SK-N-SH (cell line): Measurements from ENCODE around the gene FGF4. TPM values are rescaled to one million over a fixed set of nuclear protein-coding genes. Genes with fewer than 3 reads are reported as not detected.

Experiments used
- CTCF ChIA-PET: fragments of 300-600, 350-600 bp; formaldehyde crosslinking; extraction: SDS; loops from one replicate; lab custom pipeline; 2021; lab: Yijun Ruan, JAX
- POLR2A ChIA-PET: fragments of 350-600 bp; sonication (Branson Sonifier 250); formaldehyde crosslinking; extraction: SDS; loops from one replicate; lab custom pipeline; 2020; ENCODE audit warnings: antibody characterized with exemption, inconsistent platforms; lab: Yijun Ruan, JAX
- DNase-seq: peaks from one replicate; pipeline ENCODE4 v3.0.0; 2012
- H2AFZ ChIP-seq: fragments of 200-600 bp; sonication (generic); 2 replicates; pipeline ENCODE4 v1.8.1; 2016; ENCODE audit warnings: antibody characterized with exemption, mild to moderate bottlenecking, low read depth
- H3F3A ChIP-seq: fragments of 200-600 bp; sonication (generic); replicated peaks from 2 replicates; pipeline ENCODE3; 2016; ENCODE audit warnings: antibody characterized with exemption, mild to moderate bottlenecking; ENCODE audit not compliant: insufficient read depth
- H3K27ac ChIP-seq, 2 experiments: fragments of 200-500 bp in 1 of 2; fragments of 200-600 bp in 1 of 2; sonication (Bioruptor generic) in 1 of 2; sonication (generic), shearing (Covaris generic) in 1 of 2; 2 replicates each; pipeline versions ENCODE4 v1.5.1 to v1.6.1; 2014 to 2016; ENCODE audit warnings: low read depth in 2 of 2, inconsistent platforms in 1 of 2, low read length in 1 of 2, mild to moderate bottlenecking in 1 of 2, mixed read lengths in 1 of 2
- H3K27me3 ChIP-seq: fragments of 200-600 bp; sonication (generic), shearing (Covaris generic); 2 replicates; pipeline ENCODE4 v1.6.1; 2016; ENCODE audit warnings: mixed run types; ENCODE audit not compliant: insufficient read depth
- H3K36me3 ChIP-seq, 2 experiments: fragments of 200-500 bp in 1 of 2; fragments of 200-600 bp in 1 of 2; sonication (Bioruptor generic) in 1 of 2; sonication (generic) in 1 of 2; replicated peaks in 1 of 2; 2 replicates each; pipeline versions ENCODE3 to v1.5.1; 2014 to 2016; ENCODE audit warnings: low read length in 1 of 2, mild to moderate bottlenecking in 1 of 2; ENCODE audit not compliant: insufficient read depth in 2 of 2, control insufficient read depth in 1 of 2
- H3K4me1 ChIP-seq, 2 experiments: fragments of 200-500 bp in 1 of 2; fragments of 200-600 bp in 1 of 2; sonication (Bioruptor generic) in 1 of 2; sonication (generic), shearing (Covaris generic) in 1 of 2; 2 replicates each; pipeline versions ENCODE4 v1.5.1 to v1.6.1; 2014 to 2016; ENCODE audit warnings: low read depth in 1 of 2, low read length in 1 of 2, mixed run types in 1 of 2; ENCODE audit not compliant: insufficient read depth in 2 of 2, control insufficient read depth in 1 of 2
- H3K4me2 ChIP-seq: fragments of 200-600 bp; sonication (generic), shearing (Covaris generic); 2 replicates; pipeline ENCODE4 v1.6.1; 2017; ENCODE audit warnings: mixed run types
- H3K4me3 ChIP-seq, 2 experiments: fragments of 200-500 bp in 1 of 2; fragments of 200-600 bp in 1 of 2; sonication (Bioruptor generic) in 1 of 2; sonication (generic), shearing (Covaris generic) in 1 of 2; 2 replicates each; pipeline versions ENCODE4 v1.5.1 to v1.8.1; 2014 to 2016; ENCODE audit warnings: low read depth in 2 of 2, inconsistent platforms in 1 of 2, low read length in 1 of 2, mild to moderate bottlenecking in 1 of 2, mixed read lengths in 1 of 2, moderate library complexity in 1 of 2
- H3K79me2 ChIP-seq: fragments of 200-600 bp; sonication (generic); 2 replicates; pipeline ENCODE4 v1.8.1; 2017; ENCODE audit warnings: mild to moderate bottlenecking; ENCODE audit not compliant: insufficient read depth
- H3K9ac ChIP-seq: fragments of 200-600 bp; sonication (generic); 2 replicates; pipeline ENCODE4 v1.6.1; 2017; ENCODE audit warnings: mixed run types
- H3K9me2 ChIP-seq: fragments of 200-600 bp; sonication (generic); 2 replicates; pipeline ENCODE4 v1.6.1; 2017; ENCODE audit warnings: mixed run types
- H3K9me3 ChIP-seq: fragments of 200-600 bp; sonication (generic); 2 replicates; pipeline ENCODE4 v1.6.1; 2017; ENCODE audit warnings: mixed run types, mild to moderate bottlenecking, moderate library complexity
- H4K20me1 ChIP-seq: fragments of 200-600 bp; sonication (generic); 2 replicates; pipeline ENCODE4 v1.6.1; 2017; ENCODE audit warnings: mild to moderate bottlenecking, mixed run types; ENCODE audit not compliant: insufficient read depth
- ELF1 ChIP-seq: IDR thresholded peaks from 2 replicates; pipeline ENCODE4 v1.4.0; 2012
- EP300 ChIP-seq, 2 experiments: IDR thresholded peaks; 2 replicates each; pipeline versions ENCODE4 v1.4.0 to v1.6.1; 2012; ENCODE audit warnings: borderline replicate concordance in 1 of 2, low read depth in 1 of 2, low read length in 1 of 2
- FOXM1 ChIP-seq: IDR thresholded peaks from 2 replicates; pipeline ENCODE4 v1.4.0; 2012; ENCODE audit warnings: low read depth, mild to moderate bottlenecking
- GABPA ChIP-seq: IDR thresholded peaks from 2 replicates; pipeline ENCODE4 v1.4.0; 2012; ENCODE audit warnings: low read depth, mild to moderate bottlenecking
- GATA2 ChIP-seq: sonication (generic); formaldehyde crosslinking; IDR thresholded peaks from 2 replicates; pipeline ENCODE4 v1.5.0; 2020; ENCODE audit warnings: mild to moderate bottlenecking, missing genetic modification reagents
- JUND ChIP-seq: IDR thresholded peaks from 2 replicates; pipeline ENCODE4 v1.4.0; 2012
- MEF2A ChIP-seq: IDR thresholded peaks from 2 replicates; pipeline ENCODE4 v1.4.0; 2012; ENCODE audit warnings: low read depth, borderline replicate concordance
- NFIC ChIP-seq: IDR thresholded peaks from 2 replicates; pipeline ENCODE4 v1.4.0; 2012; ENCODE audit warnings: borderline replicate concordance
- POLR2AphosphoS5 ChIP-seq: IDR thresholded peaks from 2 replicates; pipeline ENCODE4 v1.6.1; 2012; ENCODE audit warnings: low read depth, low read length
- RAD21 ChIP-seq: IDR thresholded peaks from 2 replicates; pipeline ENCODE4 v1.6.1; 2012; ENCODE audit warnings: mild to moderate bottlenecking, low read length
- RCOR1 ChIP-seq: fragments of 150-350 bp; IDR thresholded peaks from 2 replicates; pipeline ENCODE4 v1.6.1; 2017; ENCODE audit warnings: antibody characterized with exemption, low read length
- RXRA ChIP-seq: IDR thresholded peaks from 2 replicates; pipeline ENCODE4 v1.4.0; 2012; ENCODE audit warnings: low read depth, mild to moderate bottlenecking, borderline replicate concordance
- SIN3A ChIP-seq: IDR thresholded peaks from 2 replicates; pipeline ENCODE4 v1.6.1; 2012; ENCODE audit warnings: low read depth, mild to moderate bottlenecking, low read length, moderate library complexity, borderline replicate concordance
- SMC3 ChIP-seq: IDR thresholded peaks from 2 replicates; pipeline ENCODE4 v1.6.1; 2012; ENCODE audit warnings: low read depth, low read length, improper control_type of control experiment
- TAF1 ChIP-seq: IDR thresholded peaks from 2 replicates; pipeline ENCODE4 v1.6.1; 2012; ENCODE audit warnings: low read depth, mild to moderate bottlenecking, low read length, moderate library complexity, borderline replicate concordance
- TCF12 ChIP-seq: IDR thresholded peaks from 2 replicates; pipeline ENCODE4 v1.4.0; 2012
- TEAD4 ChIP-seq: IDR thresholded peaks from 2 replicates; pipeline ENCODE4 v1.4.0; 2012; ENCODE audit warnings: mild to moderate bottlenecking, borderline replicate concordance; ENCODE audit not compliant: insufficient read depth
- YY1 ChIP-seq: IDR thresholded peaks from 2 replicates; pipeline ENCODE4 v1.4.0; 2012; ENCODE audit warnings: low read depth, mild to moderate bottlenecking
- WGBS: methylation state at CpG from one replicate; pipeline ENCODE4 v1.1.6; 2017; ENCODE audit warnings: low lambda C conversion rate; 5-methylcytosine and 5-hydroxymethylcytosine counted together
- polyA plus RNA-seq, 3 experiments: library from polyadenylated mRNA; depleted of rRNA; stranded (reverse); fragments of >200 nt; gene quantifications; 2 replicates each; pipeline ENCODE4 v1.2.3, GENCODE V29; 2012
- TF ChIP-seq, protein P1 (sequence below): fragments of 150-350 bp; IDR thresholded peaks from 2 replicates; pipeline ENCODE4 v1.6.1; 2017; ENCODE audit warnings: antibody characterized with exemption, low read length, low read depth, borderline replicate concordance
- TF ChIP-seq, protein P2 (sequence below): IDR thresholded peaks from 2 replicates; pipeline ENCODE4 v1.4.0; 2012; ENCODE audit warnings: low read depth
- TF ChIP-seq, protein P3 (sequence below): fragments of 150-350 bp; IDR thresholded peaks from 2 replicates; pipeline ENCODE4 v1.6.1; 2016; ENCODE audit warnings: mild to moderate bottlenecking, low read depth, low read length
- TF ChIP-seq, protein P4 (sequence below): IDR thresholded peaks from 2 replicates; pipeline ENCODE4 v1.6.1; 2012; ENCODE audit warnings: mild to moderate bottlenecking, low read depth, low read length, moderate library complexity
- TF ChIP-seq, protein P5 (sequence below): IDR thresholded peaks from 2 replicates; pipeline ENCODE4 v1.4.0; 2012; ENCODE audit warnings: low read depth, borderline replicate concordance

The FGF4 gene
- polyA plus RNA-seq, 1 of the 3 experiments (the other 2 are of a cell fraction) = not detected

DNA sequence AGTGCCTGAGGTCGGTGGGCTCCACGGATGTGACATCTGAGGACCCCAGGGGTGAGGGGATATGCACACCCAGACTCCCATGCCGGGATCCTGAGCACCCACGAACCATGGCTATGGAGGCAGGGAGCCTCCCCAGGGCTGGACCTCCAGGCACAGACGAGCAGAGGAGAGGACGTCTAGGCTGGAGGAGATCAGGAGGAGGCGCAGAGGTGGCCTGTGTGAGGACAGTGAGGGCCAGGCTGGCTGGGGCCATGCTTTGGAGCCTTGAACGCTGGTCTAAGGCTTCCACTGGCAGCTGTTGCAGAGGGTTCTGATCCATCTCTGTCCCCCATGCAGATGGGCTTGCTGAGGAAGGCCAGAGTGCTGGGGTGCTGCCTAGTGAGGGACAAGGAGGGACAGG lies 29.0 kb downstream of the FGF4 start:
- Histone ChIP-seq H3K36me3 (no peaks in the 10 kb centered on the region), H3K4me3 (no peak overlapping the region), H3K9me2 (no peaks in the 10 kb centered on the region), H3K9ac (no peak overlapping the region), H3K4me2 (no peak overlapping the region), H3K79me2 (no peaks in the 10 kb centered on the region), H3K27me3 (no peaks in the 10 kb centered on the region; the same call in 1 of the 2 replicates), H3K9me3 (no peaks in the 10 kb centered on the region), H3K4me1 (no peaks in the 10 kb centered on the region), H4K20me1 (no peaks in the 10 kb centered on the region), H3K27ac (no peak overlapping the region), H2AFZ (no peak overlapping the region), H3F3A (no peaks in the 10 kb centered on the region)
- WGBS = 53% methylated on average over 6 of the region's 8 CpGs
- DNase-seq = no peak
- TF ChIP-seq SMC3 = no peak
- no peak for TF ChIP-seq RXRA
- TF ChIP-seq ELF1 = no peak
- no peak for TF ChIP-seq TCF12
- TF ChIP-seq, protein P1, sequence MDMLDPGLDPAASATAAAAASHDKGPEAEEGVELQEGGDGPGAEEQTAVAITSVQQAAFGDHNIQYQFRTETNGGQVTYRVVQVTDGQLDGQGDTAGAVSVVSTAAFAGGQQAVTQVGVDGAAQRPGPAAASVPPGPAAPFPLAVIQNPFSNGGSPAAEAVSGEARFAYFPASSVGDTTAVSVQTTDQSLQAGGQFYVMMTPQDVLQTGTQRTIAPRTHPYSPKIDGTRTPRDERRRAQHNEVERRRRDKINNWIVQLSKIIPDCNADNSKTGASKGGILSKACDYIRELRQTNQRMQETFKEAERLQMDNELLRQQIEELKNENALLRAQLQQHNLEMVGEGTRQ = no peak
- TF ChIP-seq, protein P2, sequence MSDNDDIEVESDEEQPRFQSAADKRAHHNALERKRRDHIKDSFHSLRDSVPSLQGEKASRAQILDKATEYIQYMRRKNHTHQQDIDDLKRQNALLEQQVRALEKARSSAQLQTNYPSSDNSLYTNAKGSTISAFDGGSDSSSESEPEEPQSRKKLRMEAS = no peak
- no peak for TF ChIP-seq TEAD4
- TF ChIP-seq RAD21 = no peak
- no peak for TF ChIP-seq EP300 (IDR thresholded peaks at IDR 0.05; ENCODE audit: borderline replicate concordance in 1 of 2, low read depth in 1 of 2, low read length in 1 of 2)
- no peak for TF ChIP-seq TAF1
- no peak for TF ChIP-seq FOXM1
- TF ChIP-seq MEF2A = no peak
- TF ChIP-seq POLR2AphosphoS5 = no peak
- no peak for TF ChIP-seq GATA2
- no peak for TF ChIP-seq JUND
- TF ChIP-seq, protein P3, sequence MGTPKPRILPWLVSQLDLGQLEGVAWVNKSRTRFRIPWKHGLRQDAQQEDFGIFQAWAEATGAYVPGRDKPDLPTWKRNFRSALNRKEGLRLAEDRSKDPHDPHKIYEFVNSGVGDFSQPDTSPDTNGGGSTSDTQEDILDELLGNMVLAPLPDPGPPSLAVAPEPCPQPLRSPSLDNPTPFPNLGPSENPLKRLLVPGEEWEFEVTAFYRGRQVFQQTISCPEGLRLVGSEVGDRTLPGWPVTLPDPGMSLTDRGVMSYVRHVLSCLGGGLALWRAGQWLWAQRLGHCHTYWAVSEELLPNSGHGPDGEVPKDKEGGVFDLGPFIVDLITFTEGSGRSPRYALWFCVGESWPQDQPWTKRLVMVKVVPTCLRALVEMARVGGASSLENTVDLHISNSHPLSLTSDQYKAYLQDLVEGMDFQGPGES = no peak
- no peak for TF ChIP-seq YY1
- ChIA-PET POLR2A (no interaction called here), CTCF (interaction anchor here (1.4 kb wide), 1 partner anchor 142 kb away, joined by 4 read pairs; no protein-coding TSS in a partner anchor)

DNA sequence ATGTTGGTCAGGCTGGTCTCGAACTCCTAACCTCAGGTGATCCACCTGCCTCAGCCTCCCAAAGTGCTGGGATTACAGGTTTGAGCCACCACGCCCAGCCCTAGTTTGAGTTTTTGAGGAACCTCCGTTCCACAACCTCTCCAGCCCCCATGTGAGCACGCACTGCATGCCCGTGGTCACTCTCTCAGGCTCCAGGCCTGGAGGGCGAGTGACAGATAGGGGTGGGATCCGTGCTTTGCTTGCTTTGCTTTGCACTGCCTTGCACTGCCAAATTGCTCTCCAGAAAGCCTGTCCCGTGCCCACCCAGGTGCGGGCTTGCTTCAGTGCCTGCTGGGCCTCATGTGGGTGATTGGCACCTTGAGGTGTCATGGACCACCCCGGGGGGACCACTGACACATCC lies 29.9 kb downstream of the FGF4 start:
- Histone ChIP-seq H2AFZ (no peak overlapping the region), H3K4me1 (no peaks in the 10 kb centered on the region), H3K9ac (no peak overlapping the region), H3K79me2 (no peaks in the 10 kb centered on the region), H3K27ac (no peak overlapping the region), H3K4me3 (no peak overlapping the region), H3K9me2 (no peaks in the 10 kb centered on the region), H3K4me2 (no peak overlapping the region), H4K20me1 (no peaks in the 10 kb centered on the region), H3K36me3 (no peaks in the 10 kb centered on the region), H3F3A (no peaks in the 10 kb centered on the region), H3K9me3 (no peaks in the 10 kb centered on the region), H3K27me3 (no peaks in the 10 kb centered on the region; the same call in 1 of the 2 replicates)
- CTCF ChIA-PET = no interaction called here
- WGBS = 80% methylated on average over 9 of the region's 10 CpGs
- DNase-seq = no peak
- POLR2A ChIA-PET = no interaction called here
- no peak for TF ChIP-seq GATA2
- no peak for TF ChIP-seq GABPA
- TF ChIP-seq TCF12 = no peak
- no peak for TF ChIP-seq NFIC
- TF ChIP-seq, protein P4, sequence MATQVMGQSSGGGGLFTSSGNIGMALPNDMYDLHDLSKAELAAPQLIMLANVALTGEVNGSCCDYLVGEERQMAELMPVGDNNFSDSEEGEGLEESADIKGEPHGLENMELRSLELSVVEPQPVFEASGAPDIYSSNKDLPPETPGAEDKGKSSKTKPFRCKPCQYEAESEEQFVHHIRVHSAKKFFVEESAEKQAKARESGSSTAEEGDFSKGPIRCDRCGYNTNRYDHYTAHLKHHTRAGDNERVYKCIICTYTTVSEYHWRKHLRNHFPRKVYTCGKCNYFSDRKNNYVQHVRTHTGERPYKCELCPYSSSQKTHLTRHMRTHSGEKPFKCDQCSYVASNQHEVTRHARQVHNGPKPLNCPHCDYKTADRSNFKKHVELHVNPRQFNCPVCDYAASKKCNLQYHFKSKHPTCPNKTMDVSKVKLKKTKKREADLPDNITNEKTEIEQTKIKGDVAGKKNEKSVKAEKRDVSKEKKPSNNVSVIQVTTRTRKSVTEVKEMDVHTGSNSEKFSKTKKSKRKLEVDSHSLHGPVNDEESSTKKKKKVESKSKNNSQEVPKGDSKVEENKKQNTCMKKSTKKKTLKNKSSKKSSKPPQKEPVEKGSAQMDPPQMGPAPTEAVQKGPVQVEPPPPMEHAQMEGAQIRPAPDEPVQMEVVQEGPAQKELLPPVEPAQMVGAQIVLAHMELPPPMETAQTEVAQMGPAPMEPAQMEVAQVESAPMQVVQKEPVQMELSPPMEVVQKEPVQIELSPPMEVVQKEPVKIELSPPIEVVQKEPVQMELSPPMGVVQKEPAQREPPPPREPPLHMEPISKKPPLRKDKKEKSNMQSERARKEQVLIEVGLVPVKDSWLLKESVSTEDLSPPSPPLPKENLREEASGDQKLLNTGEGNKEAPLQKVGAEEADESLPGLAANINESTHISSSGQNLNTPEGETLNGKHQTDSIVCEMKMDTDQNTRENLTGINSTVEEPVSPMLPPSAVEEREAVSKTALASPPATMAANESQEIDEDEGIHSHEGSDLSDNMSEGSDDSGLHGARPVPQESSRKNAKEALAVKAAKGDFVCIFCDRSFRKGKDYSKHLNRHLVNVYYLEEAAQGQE = no peak
- no peak for TF ChIP-seq TAF1
- TF ChIP-seq, protein P5, sequence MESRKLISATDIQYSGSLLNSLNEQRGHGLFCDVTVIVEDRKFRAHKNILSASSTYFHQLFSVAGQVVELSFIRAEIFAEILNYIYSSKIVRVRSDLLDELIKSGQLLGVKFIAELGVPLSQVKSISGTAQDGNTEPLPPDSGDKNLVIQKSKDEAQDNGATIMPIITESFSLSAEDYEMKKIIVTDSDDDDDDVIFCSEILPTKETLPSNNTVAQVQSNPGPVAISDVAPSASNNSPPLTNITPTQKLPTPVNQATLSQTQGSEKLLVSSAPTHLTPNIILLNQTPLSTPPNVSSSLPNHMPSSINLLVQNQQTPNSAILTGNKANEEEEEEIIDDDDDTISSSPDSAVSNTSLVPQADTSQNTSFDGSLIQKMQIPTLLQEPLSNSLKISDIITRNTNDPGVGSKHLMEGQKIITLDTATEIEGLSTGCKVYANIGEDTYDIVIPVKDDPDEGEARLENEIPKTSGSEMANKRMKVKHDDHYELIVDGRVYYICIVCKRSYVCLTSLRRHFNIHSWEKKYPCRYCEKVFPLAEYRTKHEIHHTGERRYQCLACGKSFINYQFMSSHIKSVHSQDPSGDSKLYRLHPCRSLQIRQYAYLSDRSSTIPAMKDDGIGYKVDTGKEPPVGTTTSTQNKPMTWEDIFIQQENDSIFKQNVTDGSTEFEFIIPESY = no peak
- TF ChIP-seq ELF1 = no peak
- TF ChIP-seq SIN3A = no peak
- no peak for TF ChIP-seq RCOR1
